Small intestine (tissue), 7 donors: Measurements from ENCODE around the gene BCOR. TPM values are rescaled to one million over a fixed set of nuclear protein-coding genes. Genes with fewer than 3 reads are reported as not detected.

Experiments used
- DNase-seq, 2 donors: peaks; one replicate each; pipeline versions ENCODE4 v3.0.0 to v3.0.0-alpha.2; 2013
- FAIRE-seq: peaks from 2 replicates; lab custom pipeline; 2012; peaks lifted over from hg19 to GRCh38; lab: Jason Lieb, UNC
- H3K27ac ChIP-seq, 3 donors: one replicate each; pipeline ENCODE4 v1.5.1; 2013; ENCODE audit warnings: low read length in 2 of 3, mild to moderate bottlenecking in 2 of 3, control low read depth in 1 of 3, inconsistent platforms in 1 of 3, low read depth in 1 of 3, moderate library complexity in 1 of 3
- H3K27me3 ChIP-seq, 3 donors: one replicate each; pipeline ENCODE4 v1.6.1; 2013; ENCODE audit warnings: low read length in 3 of 3, inconsistent platforms in 1 of 3; ENCODE audit not compliant: control insufficient read depth in 3 of 3, insufficient read depth in 3 of 3
- H3K36me3 ChIP-seq, 3 donors: one replicate each; pipeline ENCODE4 v1.6.1; 2013; ENCODE audit warnings: low read length in 3 of 3, inconsistent platforms in 1 of 3, low read depth in 1 of 3, mild to moderate bottlenecking in 1 of 3, moderate library complexity in 1 of 3; ENCODE audit not compliant: control insufficient read depth in 3 of 3, insufficient read depth in 2 of 3
- H3K4me1 ChIP-seq, 3 donors: one replicate each; pipeline ENCODE4 v1.6.1; 2013; ENCODE audit warnings: low read length in 2 of 3, inconsistent platforms in 1 of 3, low read depth in 1 of 3, mild to moderate bottlenecking in 1 of 3, moderate library complexity in 1 of 3; ENCODE audit not compliant: control insufficient read depth in 3 of 3, insufficient read depth in 2 of 3
- H3K4me3 ChIP-seq, 3 donors: one replicate each; pipeline ENCODE4 v1.5.1; 2013; ENCODE audit warnings: low read length in 3 of 3, control low read depth in 1 of 3, inconsistent platforms in 1 of 3, low read depth in 1 of 3, mild to moderate bottlenecking in 1 of 3, moderate library complexity in 1 of 3
- H3K9me3 ChIP-seq, 2 donors: one replicate each; pipeline ENCODE4 v1.6.1; 2013; ENCODE audit warnings: low read depth in 1 of 2, low read length in 1 of 2; ENCODE audit not compliant: control insufficient read depth in 2 of 2, insufficient read depth in 1 of 2
- WGBS, 3 donors: extraction: QIAGEN DNeasy Blood & Tissue Kit; methylation state at CpG; one replicate each; pipeline ENCODE4 v1.1.7; 2013; 5-methylcytosine and 5-hydroxymethylcytosine counted together
- polyA plus RNA-seq, 4 donors: library from polyadenylated mRNA; stranded (reverse) in 3 of 4; unstranded in 1 of 4; fragments of 200-250 nt in 3 of 4; fragments of 120-200 nt in 1 of 4; gene quantifications; one replicate each; pipeline versions ENCODE4 v1.2.1 to v1.2.3, GENCODE V29; 2013
- donor health status: healthy with polysubstance abuse.
- donor health status: control.
- donor health status: control.
- donor health status: Bipolar disorder and iron deficiency.
- donor health status: healthy.

Gene BCOR
- polyA plus RNA-seq, 4 donors: 5.1 to 38.1 (median 8.5) TPM

- no peak for FAIRE-seq
- WGBS, 3 donors: 0 to 25% (median 6%) methylated on average over 35 to 75 of the region's 75 CpGs
- Histone ChIP-seq H3K4me3 (peak overlapping the region; percentile 23 to 84 (median 55)), H3K36me3 (peaks cover 0 to 2% (median 0%) of the 10 kb centered on the region in 3 donors), H3K27ac (peak overlapping the region in 2 of 3 donors; percentile 65 to 78), H3K27me3 (peaks cover 0 to 5% (median 0%) of the 10 kb centered on the region in 3 donors), H3K9me3 (no peaks in the 10 kb centered on the region), H3K4me1 (peaks cover 0 to 13% (median 2%) of the 10 kb centered on the region in 3 donors)
- peak in 1 of 2 donors; percentile 68 for DNase-seq
Observed at GRCh38 chrX:40098264-40099054, 701 bp upstream of the BCOR start.

- Histone ChIP-seq H3K4me3 (peak overlapping the region; percentile 76 to 84 (median 78)), H3K27ac (peak overlapping the region in 2 of 3 donors; percentile 74 to 83), H3K27me3 (peaks cover 0 to 2% (median 0%) of the 10 kb centered on the region in 3 donors), H3K36me3 (peaks cover 0 to 5% (median 0%) of the 10 kb centered on the region in 3 donors), H3K9me3 (no peaks in the 10 kb centered on the region), H3K4me1 (peaks cover 0 to 19% (median 3%) of the 10 kb centered on the region in 3 donors)
- 1 to 13% (median 12%) methylated on average over 3 to 42 of the region's 42 CpGs for WGBS, 3 donors
- FAIRE-seq (no peak), DNase-seq (no peak)
Observed at GRCh38 chrX:40097141-40097503, 636 bp downstream of the BCOR start.

- WGBS, 3 donors: 0 to 15% (median 4%) methylated on average over 40 to 66 of the region's 66 CpGs
- peak overlapping the region; percentile 58 to 83 (median 74) for H3K27ac ChIP-seq
- H3K4me3 ChIP-seq: peak overlapping the region; percentile 76 to 84 (median 78)
- H3K9me3 ChIP-seq: no peaks in the 10 kb centered on the region
- FAIRE-seq (no peak), DNase-seq (peak in 1 of 2 donors; percentile 59)
- H3K4me1 ChIP-seq: peaks cover 0 to 23% (median 3%) of the 10 kb centered on the region in 3 donors
- H3K27me3 ChIP-seq: peaks cover 0 to 2% (median 0%) of the 10 kb centered on the region in 3 donors
- H3K36me3 ChIP-seq: peaks cover 0 to 5% (median 0%) of the 10 kb centered on the region in 3 donors
Observed at GRCh38 chrX:40096395-40097091, 1.2 kb downstream of the BCOR start.

GRCh38 chrX:40095583-40096394, 2.0 kb downstream of the BCOR start:
- DNase-seq: peak in 1 of 2 donors; percentile 66
- FAIRE-seq: no peak
- H3K9me3 ChIP-seq: no peaks in the 10 kb centered on the region
- H3K36me3 ChIP-seq: peaks cover 0 to 3% (median 0%) of the 10 kb centered on the region in 3 donors
- peaks cover 1 to 31% (median 3%) of the 10 kb centered on the region in 3 donors for H3K4me1 ChIP-seq
- 0 to 13% (median 4%) methylated on average over 32 to 80 of the region's 80 CpGs for WGBS, 3 donors
- peaks cover 0 to 2% (median 0%) of the 10 kb centered on the region in 3 donors for H3K27me3 ChIP-seq
- H3K27ac ChIP-seq: peak overlapping the region; percentile 27 to 83 (median 74)
- peak overlapping the region; percentile 76 to 84 (median 78) for H3K4me3 ChIP-seq

- no peaks in the 10 kb centered on the region for H3K9me3 ChIP-seq
- peak overlapping the region; percentile 27 to 83 (median 74) for H3K27ac ChIP-seq
- H3K27me3 ChIP-seq: peaks cover 0 to 5% (median 0%) of the 10 kb centered on the region in 3 donors
- 1 to 18% (median 4%) methylated on average over 31 to 33 of the region's 33 CpGs for WGBS, 3 donors
- H3K4me3 ChIP-seq: peak overlapping the region; percentile 76 to 84 (median 78)
- H3K36me3 ChIP-seq: peaks cover 0 to 3% (median 0%) of the 10 kb centered on the region in 3 donors
- H3K4me1 ChIP-seq: peaks cover 1 to 32% (median 3%) of the 10 kb centered on the region in 3 donors
- DNase-seq (no peak), FAIRE-seq (no peak)
Observed at GRCh38 chrX:40094900-40095582, 2.7 kb downstream of the BCOR start.

- WGBS, 3 donors: 2 to 18% (median 8%) methylated on average over 29 to 76 of the region's 76 CpGs
- DNase-seq (peak; percentile 62 to 68), FAIRE-seq (no peak)
- H3K9me3 ChIP-seq: no peaks in the 10 kb centered on the region
- peak overlapping the region; percentile 36 to 84 (median 78) for H3K4me3 ChIP-seq
- H3K27me3 ChIP-seq: peaks cover 0 to 5% (median 0%) of the 10 kb centered on the region in 3 donors
- peaks cover 0 to 3% (median 0%) of the 10 kb centered on the region in 3 donors for H3K36me3 ChIP-seq
- H3K4me1 ChIP-seq: peaks cover 1 to 35% (median 9%) of the 10 kb centered on the region in 3 donors
- peak overlapping the region; percentile 26 to 83 (median 74) for H3K27ac ChIP-seq
Observed at GRCh38 chrX:40094041-40094899, 3.5 kb downstream of the BCOR start.

GRCh38 chrX:40093586-40093985, 4.2 kb downstream of the BCOR start:
- H3K9me3 ChIP-seq: no peaks in the 10 kb centered on the region
- DNase-seq: no peak
- peaks cover 0 to 4% (median 0%) of the 10 kb centered on the region in 3 donors for H3K36me3 ChIP-seq
- peaks cover 0 to 5% (median 0%) of the 10 kb centered on the region in 3 donors for H3K27me3 ChIP-seq
- 39 to 59% (median 40%) methylated on average over 10 of the region's 10 CpGs for WGBS, 3 donors
- no peak overlapping the region for H3K27ac ChIP-seq
- H3K4me3 ChIP-seq: peak overlapping the region in 2 of 3 donors; percentile 78 to 84
- peaks cover 1 to 40% (median 9%) of the 10 kb centered on the region in 3 donors for H3K4me1 ChIP-seq
- no peak for FAIRE-seq
